ENCODE measurements around the gene GLRX5. TPM values are rescaled to one million over a fixed set of nuclear protein-coding genes. Genes with fewer than 3 reads are reported as not detected.
A peak's percentile ranks its signal among the peaks of the same experiment; 100 is the strongest.

GLRX5 gene
- total and polyA plus RNA-seq, 2 experiments from 2014 or later, result 50.2 to 181 TPM

DNA sequence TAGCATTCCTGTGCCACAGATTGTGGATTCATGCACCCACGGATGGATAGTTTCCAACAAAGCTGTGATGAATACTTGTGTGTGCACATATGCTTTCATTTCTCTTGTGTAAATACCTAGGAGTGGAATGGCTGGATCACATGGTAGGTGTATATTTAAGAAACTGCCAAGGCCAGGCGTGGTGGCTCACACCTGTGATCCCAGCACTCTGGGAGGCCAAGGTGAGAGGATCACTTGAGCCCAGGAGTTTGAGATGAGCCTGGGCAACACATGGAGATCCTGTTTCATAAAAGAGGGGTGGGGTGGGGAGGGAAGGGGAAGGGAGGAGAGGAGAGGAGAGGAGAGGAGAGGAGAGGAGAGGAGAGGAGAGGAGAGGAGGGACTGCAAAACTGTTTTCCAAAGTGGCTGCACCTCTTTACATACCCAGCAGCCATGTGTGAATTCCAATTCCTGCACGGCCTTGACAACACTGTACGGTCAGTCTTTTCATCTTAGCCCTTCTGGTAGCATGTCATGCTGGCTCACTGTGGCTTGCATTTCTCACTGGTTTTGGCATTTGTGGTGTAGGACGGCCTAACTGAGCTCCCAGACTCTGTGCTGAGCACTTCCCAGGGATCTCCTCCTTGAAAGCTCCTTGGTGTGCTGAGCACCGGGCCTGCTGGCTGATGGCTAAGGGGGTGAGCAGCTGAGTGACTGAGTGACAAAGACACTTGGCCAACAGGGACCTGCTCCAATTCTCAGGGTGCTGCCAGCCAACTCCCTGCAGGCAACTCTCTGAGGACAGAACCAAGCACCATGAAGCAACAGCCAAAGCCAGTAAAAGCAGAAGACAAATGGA is 46.3 kb upstream of the GLRX5 start:
- H3K4me3 ChIP-seq, result no peak overlapping the region
- H3K4me1 ChIP-seq (ENCODE audit: low read depth), result no peaks in the 10 kb centered on the region
- no peaks in the 10 kb centered on the region for H3K36me3 ChIP-seq
- H3K9me3 ChIP-seq (ENCODE audit: low read depth), result no peaks in the 10 kb centered on the region
- TF ChIP-seq CTCF (IDR thresholded peaks at IDR 0.05; ENCODE audit: low read depth, low read length), result no peak
- no peaks in the 10 kb centered on the region for H3K27me3 ChIP-seq
- DNase-seq (ENCODE audit: low read depth in 1 of 2, low spot score in 1 of 2), result no peak
- H3K27ac ChIP-seq, result no peak overlapping the region

- Histone ChIP-seq H3K36me3 (no peaks in the 10 kb centered on the region), H3K27ac (no peak overlapping the region), H3K27me3 (no peaks in the 10 kb centered on the region), H3K4me3 (no peak overlapping the region), H3K4me1 (ENCODE audit: low read depth) (no peaks in the 10 kb centered on the region), H3K9me3 (ENCODE audit: low read depth) (no peaks in the 10 kb centered on the region)
- no peak for TF ChIP-seq CTCF (IDR thresholded peaks at IDR 0.05; ENCODE audit: low read depth, low read length)
- DNase-seq (ENCODE audit: low read depth in 1 of 2, low spot score in 1 of 2), result no peak
These were observed 45.4 kb upstream of the GLRX5 start for GRCh38 chr14:95489214-95490137.

GRCh38 chr14:95490138-95490509 is 44.7 kb upstream of the GLRX5 start:
- no peak for DNase-seq (ENCODE audit: low read depth in 1 of 2, low spot score in 1 of 2)
- no peaks in the 10 kb centered on the region for H3K9me3 ChIP-seq (ENCODE audit: low read depth)
- no peaks in the 10 kb centered on the region for H3K4me1 ChIP-seq (ENCODE audit: low read depth)
- no peaks in the 10 kb centered on the region for H3K36me3 ChIP-seq
- H3K27me3 ChIP-seq, result no peaks in the 10 kb centered on the region
- TF ChIP-seq CTCF (IDR thresholded peaks at IDR 0.05; ENCODE audit: low read depth, low read length), result no peak
- no peak overlapping the region for H3K27ac ChIP-seq
- no peak overlapping the region for H3K4me3 ChIP-seq

- Histone ChIP-seq H3K4me1 (ENCODE audit: low read depth) (peaks cover 3% of the 10 kb centered on the region), H3K9me3 (ENCODE audit: low read depth) (no peaks in the 10 kb centered on the region), H3K27me3 (no peaks in the 10 kb centered on the region), H3K27ac (no peak overlapping the region), H3K4me3 (no peak overlapping the region), H3K36me3 (no peaks in the 10 kb centered on the region)
- DNase-seq (ENCODE audit: low read depth in 1 of 2, low spot score in 1 of 2), result peak in 1 of 2 donors; percentile 38
- no peak for TF ChIP-seq CTCF (IDR thresholded peaks at IDR 0.05; ENCODE audit: low read depth, low read length)
These were observed 44.0 kb upstream of the GLRX5 start for GRCh38 chr14:95490727-95491451.

GRCh38 chr14:95491936-95492608 is 42.8 kb upstream of the GLRX5 start:
- TF ChIP-seq CTCF (IDR thresholded peaks at IDR 0.05; ENCODE audit: low read depth, low read length), result no peak
- H3K27me3 ChIP-seq, result no peaks in the 10 kb centered on the region
- H3K4me1 ChIP-seq (ENCODE audit: low read depth), result peaks cover 15% of the 10 kb centered on the region
- no peak overlapping the region for H3K4me3 ChIP-seq
- no peak overlapping the region for H3K27ac ChIP-seq
- DNase-seq (ENCODE audit: low read depth in 1 of 2, low spot score in 1 of 2), result no peak
- H3K36me3 ChIP-seq, result no peaks in the 10 kb centered on the region
- H3K9me3 ChIP-seq (ENCODE audit: low read depth), result no peaks in the 10 kb centered on the region
